ENCODE results near the gene IBA57. TPM values are rescaled to one million over a fixed set of nuclear protein-coding genes. Genes with fewer than 3 reads are reported as not detected.
"Not testable (repeated sequence)": the region's sequence is repeated elsewhere in the genome, so short reads cannot be mapped to it uniquely, and the experiment has no call there.

Gene IBA57
- polyA plus RNA-seq, 2 donors = 1.5 to 3.5 TPM

DNA sequence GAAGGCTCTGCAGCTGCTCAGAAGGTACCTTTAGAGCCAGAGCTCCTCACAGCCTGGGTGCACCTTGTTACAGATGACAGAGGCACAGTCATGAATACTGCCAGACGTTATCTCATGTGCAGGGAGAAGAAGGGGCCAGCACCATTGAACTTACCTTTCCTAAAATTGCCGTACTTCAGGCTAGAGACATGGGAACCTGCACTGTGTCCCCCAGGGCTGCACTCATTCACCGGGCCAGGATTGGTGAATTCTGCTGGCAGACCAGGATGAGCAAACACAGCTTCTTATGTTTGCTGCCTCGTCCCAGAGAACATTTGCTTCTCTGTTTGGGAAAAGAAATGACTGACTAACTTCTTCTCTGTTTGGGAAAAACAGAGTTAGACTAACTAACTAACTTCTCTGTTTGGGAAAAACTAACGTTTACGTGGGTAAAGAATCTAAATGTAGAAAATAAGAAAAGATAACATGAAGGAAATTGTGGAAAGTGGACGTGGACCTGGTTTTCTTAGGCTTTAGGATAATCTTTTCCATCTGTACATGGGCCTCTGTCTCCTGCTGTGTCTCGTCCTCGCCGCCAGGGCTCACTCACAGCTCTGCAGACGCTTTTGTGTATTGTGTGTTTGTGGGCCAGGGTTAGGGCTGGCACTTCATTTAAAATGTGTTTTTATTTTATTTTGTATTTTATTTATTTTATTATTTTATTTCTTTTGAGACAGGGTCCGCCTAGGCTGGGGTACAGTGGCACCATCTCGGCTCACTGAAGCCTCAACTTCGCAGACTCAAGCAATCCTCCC is 52.1 kb downstream of the IBA57 start:
- Histone ChIP-seq H3K9me3 (ENCODE audit: control insufficient read depth in 2 of 2, insufficient read depth in 1 of 2, low read depth in 1 of 2, low read length in 1 of 2) (no peaks in the 10 kb centered on the region), H3K36me3 (ENCODE audit: control insufficient read depth in 2 of 2, insufficient read depth in 2 of 2, low read length in 1 of 2) (peaks cover 0 to 8% of the 10 kb centered on the region in 2 donors), H3K27ac (ENCODE audit: low read depth in 2 of 2, low read length in 1 of 2) (no peak overlapping the region), H3K4me1 (ENCODE audit: control insufficient read depth in 2 of 2, insufficient read depth in 2 of 2, low read length in 1 of 2) (peaks cover under 1 to 6% of the 10 kb centered on the region in 2 donors), H3K27me3 (ENCODE audit: control insufficient read depth in 1 of 2, insufficient read depth in 2 of 2, low read length in 2 of 2) (no peaks in the 10 kb centered on the region), H3K4me3 (ENCODE audit: low read depth in 1 of 2, low read length in 2 of 2) (no peak overlapping the region)
- 85 to 86% methylated on average over 14 of the region's 14 CpGs for whole genome bisulfite sequencing, 2 donors

DNA sequence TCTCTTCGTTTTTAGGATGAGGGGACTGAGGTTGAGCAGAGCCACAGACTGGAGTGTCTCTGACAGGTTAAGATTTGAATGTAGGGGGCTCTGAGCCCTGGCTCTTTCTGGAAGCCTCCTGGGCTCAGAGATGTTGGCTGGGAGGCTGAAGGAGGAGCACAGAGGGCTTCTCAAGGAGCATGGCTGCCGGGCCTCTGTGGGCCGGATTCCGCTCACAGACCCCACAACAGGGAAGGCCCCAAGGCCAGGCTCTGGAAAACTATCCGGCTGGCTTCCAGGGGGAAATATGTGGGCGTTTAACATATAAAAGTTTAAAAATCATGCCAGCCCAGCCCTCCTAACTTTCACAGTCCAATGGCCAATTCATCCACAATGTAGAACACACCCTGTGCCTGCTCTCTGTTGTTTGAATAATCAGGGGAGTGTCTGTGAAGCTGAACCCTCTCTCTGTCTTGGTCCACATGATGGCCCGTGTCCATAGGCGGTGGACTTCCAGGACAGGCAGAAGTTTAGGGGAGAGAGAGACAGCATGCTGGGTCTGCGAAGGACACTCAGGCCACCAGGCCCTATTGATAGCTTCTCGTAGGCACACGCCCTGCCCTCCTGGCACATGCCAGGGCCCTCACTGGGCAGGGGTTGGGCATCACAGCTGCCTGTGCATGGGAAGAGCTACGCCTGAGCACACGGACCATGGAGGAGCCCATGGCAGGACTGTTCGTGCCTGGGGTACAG is 53.1 kb downstream of the IBA57 start:
- peaks cover 0 to 6% of the 10 kb centered on the region in 2 donors for H3K4me1 ChIP-seq (ENCODE audit: control insufficient read depth in 2 of 2, insufficient read depth in 2 of 2, low read length in 1 of 2)
- H3K9me3 ChIP-seq (ENCODE audit: control insufficient read depth in 2 of 2, insufficient read depth in 1 of 2, low read depth in 1 of 2, low read length in 1 of 2) = no peaks in the 10 kb centered on the region
- H3K4me3 ChIP-seq (ENCODE audit: low read depth in 1 of 2, low read length in 2 of 2) = no peak overlapping the region
- 87% methylated on average over 14 of the region's 14 CpGs for WGBS, 2 donors
- H3K27ac ChIP-seq (ENCODE audit: low read depth in 2 of 2, low read length in 1 of 2) = no peak overlapping the region
- H3K27me3 ChIP-seq (ENCODE audit: control insufficient read depth in 1 of 2, insufficient read depth in 2 of 2, low read length in 2 of 2) = no peaks in the 10 kb centered on the region
- H3K36me3 ChIP-seq (ENCODE audit: control insufficient read depth in 2 of 2, insufficient read depth in 2 of 2, low read length in 1 of 2) = peaks cover 0 to 8% of the 10 kb centered on the region in 2 donors

DNA sequence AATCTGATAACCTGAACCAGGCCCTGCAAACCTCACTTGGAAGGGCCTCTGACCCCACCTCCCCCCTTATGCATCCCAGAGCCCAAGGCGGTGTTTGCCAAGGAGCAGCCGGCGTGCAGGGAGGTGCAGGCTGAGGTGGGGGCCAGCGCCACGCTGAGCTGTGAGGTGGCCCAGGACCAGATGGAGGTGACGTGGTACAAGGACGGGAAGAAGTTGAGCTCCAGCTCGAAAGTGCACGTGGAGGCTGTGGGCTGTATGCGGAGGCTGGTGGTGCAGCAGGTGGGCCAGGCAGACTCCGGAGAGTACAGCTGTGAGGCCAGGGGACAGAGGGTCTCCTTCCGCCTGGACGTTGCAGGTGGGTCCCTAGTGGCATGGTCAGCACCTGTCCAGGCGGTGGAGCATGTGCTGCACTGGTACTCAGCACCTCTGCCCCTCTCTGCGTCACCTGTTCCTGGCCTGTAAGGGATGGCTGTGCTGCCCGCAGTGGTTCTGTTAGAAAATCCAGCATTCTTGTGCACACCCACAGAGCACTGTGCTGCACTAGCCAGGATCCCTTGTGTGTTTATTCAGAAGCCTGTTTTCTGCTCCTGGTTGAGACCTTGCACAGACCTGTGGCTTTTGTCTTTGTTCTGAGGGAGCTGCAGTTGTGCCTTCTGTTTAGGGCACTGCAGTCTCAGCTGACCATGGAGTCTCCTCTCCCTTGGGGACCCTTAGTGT is 53.8 kb downstream of the IBA57 start:
- Histone ChIP-seq H3K27ac (ENCODE audit: low read depth in 2 of 2, low read length in 1 of 2) (no peak overlapping the region), H3K4me3 (ENCODE audit: low read depth in 1 of 2, low read length in 2 of 2) (no peak overlapping the region), H3K9me3 (ENCODE audit: control insufficient read depth in 2 of 2, insufficient read depth in 1 of 2, low read depth in 1 of 2, low read length in 1 of 2) (peaks cover 3 to 5% of the 10 kb centered on the region in 2 donors), H3K36me3 (ENCODE audit: control insufficient read depth in 2 of 2, insufficient read depth in 2 of 2, low read length in 1 of 2) (peaks cover 0 to 12% of the 10 kb centered on the region in 2 donors), H3K4me1 (ENCODE audit: control insufficient read depth in 2 of 2, insufficient read depth in 2 of 2, low read length in 1 of 2) (peaks cover 0 to under 1% of the 10 kb centered on the region in 2 donors), H3K27me3 (ENCODE audit: control insufficient read depth in 1 of 2, insufficient read depth in 2 of 2, low read length in 2 of 2) (no peaks in the 10 kb centered on the region)
- WGBS, 2 donors = 91 to 95% methylated on average over 16 of the region's 16 CpGs

DNA sequence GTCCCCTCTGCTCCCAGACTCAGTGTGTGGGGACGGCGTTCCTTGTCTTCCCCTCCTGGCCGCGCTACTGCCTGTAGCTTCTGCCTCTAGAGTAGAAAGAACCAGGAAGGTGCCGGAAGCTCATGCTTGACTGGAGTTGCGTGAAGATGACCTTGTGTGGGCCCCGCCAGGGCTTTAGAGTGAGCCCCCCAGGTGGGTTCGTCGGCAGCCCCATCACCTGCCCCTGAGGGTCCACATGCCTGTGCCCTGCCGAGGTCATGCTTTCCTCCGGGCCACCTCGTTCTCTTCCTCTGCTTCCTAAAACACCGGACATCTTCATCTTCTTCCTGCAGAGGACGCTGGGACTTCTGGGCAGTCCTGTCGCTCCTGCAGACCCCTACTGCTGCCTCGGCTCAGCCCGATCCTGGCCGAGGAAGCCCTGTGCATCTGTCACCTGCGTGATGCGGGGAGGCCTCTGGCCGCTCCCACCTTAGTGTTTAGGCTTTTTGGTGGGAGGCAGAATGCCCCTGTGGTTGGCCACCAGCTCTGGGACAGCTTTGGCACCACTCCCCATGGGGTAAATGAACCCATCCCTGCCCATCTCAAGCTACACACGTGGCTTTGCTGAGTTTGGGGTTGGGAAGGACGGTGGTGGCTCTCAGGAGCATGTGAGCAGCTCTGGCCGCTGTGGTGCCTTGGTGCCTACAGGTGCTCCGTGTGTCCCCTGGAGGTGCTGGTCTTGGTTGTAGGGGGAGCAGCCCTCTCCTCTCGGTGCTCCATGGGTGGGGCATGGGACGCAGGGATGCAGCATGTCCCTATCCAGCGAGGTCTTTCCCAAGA is 54.6 kb downstream of the IBA57 start:
- 93% methylated on average over 28 of the region's 28 CpGs for WGBS, 2 donors
- Histone ChIP-seq H3K27me3 (ENCODE audit: control insufficient read depth in 1 of 2, insufficient read depth in 2 of 2, low read length in 2 of 2) (no peaks in the 10 kb centered on the region), H3K36me3 (ENCODE audit: control insufficient read depth in 2 of 2, insufficient read depth in 2 of 2, low read length in 1 of 2) (peaks cover 0 to 17% of the 10 kb centered on the region in 2 donors), H3K4me1 (ENCODE audit: control insufficient read depth in 2 of 2, insufficient read depth in 2 of 2, low read length in 1 of 2) (no peaks in the 10 kb centered on the region), H3K9me3 (ENCODE audit: control insufficient read depth in 2 of 2, insufficient read depth in 1 of 2, low read depth in 1 of 2, low read length in 1 of 2) (peaks cover 8 to 13% of the 10 kb centered on the region in 2 donors), H3K4me3 (ENCODE audit: low read depth in 1 of 2, low read length in 2 of 2) (no peak overlapping the region), H3K27ac (ENCODE audit: low read depth in 2 of 2, low read length in 1 of 2) (no peak overlapping the region)

DNA sequence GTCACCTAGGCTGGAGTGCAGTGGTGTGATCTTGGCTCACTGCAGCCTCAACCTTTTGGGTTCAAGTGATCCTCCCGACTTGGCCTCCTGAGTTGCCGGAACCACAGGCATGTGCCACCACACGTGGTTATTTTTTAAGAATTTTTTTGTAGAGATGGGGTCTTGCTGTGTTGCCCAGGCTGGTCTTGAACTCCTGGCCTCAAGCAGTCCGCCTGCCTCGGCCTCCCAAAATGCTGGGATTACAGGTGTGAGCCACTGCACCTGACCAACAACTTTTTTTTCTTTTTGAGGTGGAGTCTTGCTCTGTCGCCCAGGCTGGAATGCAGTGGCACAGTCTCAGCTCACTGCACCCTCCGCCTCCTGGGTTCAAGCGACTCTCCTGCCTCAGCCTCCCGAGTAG is 55.5 kb downstream of the IBA57 start:
- not testable (repeated sequence) for H3K4me1 ChIP-seq (ENCODE audit: control insufficient read depth in 2 of 2, insufficient read depth in 2 of 2, low read length in 1 of 2); H3K4me3 ChIP-seq (ENCODE audit: low read depth in 1 of 2, low read length in 2 of 2); H3K27me3 ChIP-seq (ENCODE audit: control insufficient read depth in 1 of 2, insufficient read depth in 2 of 2, low read length in 2 of 2); H3K27ac ChIP-seq (ENCODE audit: low read depth in 2 of 2, low read length in 1 of 2)
- Histone ChIP-seq H3K9me3 (ENCODE audit: control insufficient read depth in 2 of 2, insufficient read depth in 1 of 2, low read depth in 1 of 2, low read length in 1 of 2) (peaks cover 8 to 13% of the 10 kb centered on the region in 2 donors), H3K36me3 (ENCODE audit: control insufficient read depth in 2 of 2, insufficient read depth in 2 of 2, low read length in 1 of 2) (peaks cover 0 to 17% of the 10 kb centered on the region in 2 donors)
- 93 to 94% methylated on average over 9 of the region's 9 CpGs for WGBS, 2 donors

DNA sequence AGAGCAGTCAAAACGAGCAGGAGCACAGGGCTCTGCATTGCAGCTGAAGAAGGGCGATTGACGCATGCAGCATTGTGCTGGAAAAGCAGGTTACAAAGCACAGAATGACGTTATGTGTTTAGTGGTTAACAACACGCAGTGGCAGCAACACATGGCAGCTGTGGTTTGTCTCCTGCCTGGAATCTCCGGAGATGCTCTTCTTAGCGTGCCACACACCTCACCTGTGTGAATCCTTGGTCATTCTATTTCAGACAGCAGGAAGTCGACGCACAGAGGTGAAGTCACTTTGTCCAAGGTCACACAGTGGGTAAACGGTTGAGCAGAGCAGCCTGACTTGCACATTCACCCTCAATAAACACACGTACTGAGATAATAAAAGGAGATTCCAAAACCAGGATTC is 56.9 kb downstream of the IBA57 start:
- no peaks in the 10 kb centered on the region for H3K4me1 ChIP-seq (ENCODE audit: control insufficient read depth in 2 of 2, insufficient read depth in 2 of 2, low read length in 1 of 2)
- peaks cover 0 to 19% of the 10 kb centered on the region in 2 donors for H3K36me3 ChIP-seq (ENCODE audit: control insufficient read depth in 2 of 2, insufficient read depth in 2 of 2, low read length in 1 of 2)
- H3K27ac ChIP-seq (ENCODE audit: low read depth in 2 of 2, low read length in 1 of 2) = no peak overlapping the region
- H3K27me3 ChIP-seq (ENCODE audit: control insufficient read depth in 1 of 2, insufficient read depth in 2 of 2, low read length in 2 of 2) = no peaks in the 10 kb centered on the region
- peaks cover 8 to 13% of the 10 kb centered on the region in 2 donors for H3K9me3 ChIP-seq (ENCODE audit: control insufficient read depth in 2 of 2, insufficient read depth in 1 of 2, low read depth in 1 of 2, low read length in 1 of 2)
- 73 to 84% methylated on average over 11 of the region's 11 CpGs for WGBS, 2 donors
- no peak overlapping the region for H3K4me3 ChIP-seq (ENCODE audit: low read depth in 1 of 2, low read length in 2 of 2)

DNA sequence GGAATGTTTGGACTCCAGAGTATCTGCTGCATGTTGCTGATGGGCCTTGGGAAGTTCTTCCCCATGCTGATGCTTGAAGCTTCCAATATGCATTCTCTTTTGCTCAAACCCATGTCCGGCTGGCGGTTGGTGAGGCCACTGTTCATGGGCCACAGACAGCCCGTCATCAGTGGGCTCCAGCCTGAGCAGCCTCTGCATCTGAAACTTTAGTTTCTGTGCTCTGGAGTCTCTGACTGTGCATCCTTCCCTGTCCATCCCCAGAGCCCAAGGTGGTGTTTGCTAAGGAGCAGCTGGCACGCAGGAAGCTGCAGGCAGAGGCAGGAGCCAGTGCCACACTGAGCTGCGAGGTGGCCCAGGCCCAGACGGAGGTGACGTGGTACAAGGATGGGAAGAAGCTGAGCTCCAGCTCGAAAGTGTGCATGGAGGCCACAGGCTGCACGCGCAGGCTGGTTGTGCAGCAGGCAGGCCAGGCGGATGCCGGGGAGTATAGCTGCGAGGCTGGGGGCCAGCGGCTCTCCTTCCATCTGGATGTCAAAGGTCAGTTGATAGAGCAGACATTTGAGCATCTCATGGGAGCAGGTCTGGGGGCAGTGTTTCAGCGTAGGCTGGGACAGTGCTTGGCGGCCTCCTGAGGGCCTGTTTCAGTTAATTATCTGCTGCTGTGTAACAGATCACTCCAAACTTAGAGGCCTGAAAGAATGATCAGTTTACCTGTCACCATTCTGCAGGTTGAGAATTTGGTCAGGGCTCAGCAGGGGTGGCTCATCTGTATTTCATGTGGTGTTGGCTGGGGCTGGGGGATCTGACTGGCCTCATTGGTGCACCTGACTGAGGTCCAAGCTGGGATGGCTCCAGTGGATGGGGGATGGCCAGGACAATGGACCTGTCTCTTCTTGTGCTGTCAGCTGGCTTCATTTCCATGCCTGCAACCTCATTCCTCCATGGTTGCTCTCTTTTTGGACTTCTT is 58.9 kb downstream of the IBA57 start:
- Histone ChIP-seq H3K4me1 (ENCODE audit: control insufficient read depth in 2 of 2, insufficient read depth in 2 of 2, low read length in 1 of 2) (peaks cover 0 to 5% of the 10 kb centered on the region in 2 donors), H3K4me3 (ENCODE audit: low read depth in 1 of 2, low read length in 2 of 2) (no peak overlapping the region), H3K27me3 (ENCODE audit: control insufficient read depth in 1 of 2, insufficient read depth in 2 of 2, low read length in 2 of 2) (no peaks in the 10 kb centered on the region), H3K36me3 (ENCODE audit: control insufficient read depth in 2 of 2, insufficient read depth in 2 of 2, low read length in 1 of 2) (peaks cover 0 to 14% of the 10 kb centered on the region in 2 donors), H3K9me3 (ENCODE audit: control insufficient read depth in 2 of 2, insufficient read depth in 1 of 2, low read depth in 1 of 2, low read length in 1 of 2) (peaks cover 8 to 13% of the 10 kb centered on the region in 2 donors), H3K27ac (ENCODE audit: low read depth in 2 of 2, low read length in 1 of 2) (no peak overlapping the region)
- 93 to 95% methylated on average over 16 of the region's 16 CpGs for WGBS, 2 donors

DNA sequence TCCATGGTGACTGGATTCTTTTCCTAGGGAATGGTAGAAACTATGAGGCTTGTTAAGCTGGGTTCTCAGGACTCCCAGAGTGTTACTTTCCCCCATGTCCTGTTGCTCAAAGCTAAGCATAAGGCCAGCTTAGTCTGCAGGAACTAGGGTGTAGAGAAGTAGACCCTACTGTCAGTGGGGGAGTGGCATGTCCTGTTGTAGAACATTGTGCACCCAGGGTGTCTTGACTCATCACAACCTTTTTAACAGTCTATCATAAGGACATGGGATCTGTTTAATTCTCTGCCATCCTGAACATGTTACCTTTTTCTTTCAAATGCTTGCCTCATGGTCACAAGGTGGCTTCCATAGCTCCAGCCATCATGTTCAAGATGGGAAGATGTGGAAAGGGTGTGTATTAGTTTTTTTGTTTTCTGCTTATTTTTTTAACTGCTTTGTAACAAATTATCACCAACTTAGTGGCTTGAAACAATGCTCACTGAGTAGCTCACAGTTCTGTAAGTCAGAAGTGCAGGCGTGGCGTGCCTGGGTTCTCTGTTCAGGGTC is 59.6 kb downstream of the IBA57 start:
- peaks cover 0 to 5% of the 10 kb centered on the region in 2 donors for H3K4me1 ChIP-seq (ENCODE audit: control insufficient read depth in 2 of 2, insufficient read depth in 2 of 2, low read length in 1 of 2)
- H3K4me3 ChIP-seq (ENCODE audit: low read depth in 1 of 2, low read length in 2 of 2) = no peak overlapping the region
- 0 to 100% methylated on average over 2 of the region's 2 CpGs for WGBS, 2 donors
- peaks cover 8 to 13% of the 10 kb centered on the region in 2 donors for H3K9me3 ChIP-seq (ENCODE audit: control insufficient read depth in 2 of 2, insufficient read depth in 1 of 2, low read depth in 1 of 2, low read length in 1 of 2)
- no peak overlapping the region for H3K27ac ChIP-seq (ENCODE audit: low read depth in 2 of 2, low read length in 1 of 2)
- H3K36me3 ChIP-seq (ENCODE audit: control insufficient read depth in 2 of 2, insufficient read depth in 2 of 2, low read length in 1 of 2) = peaks cover 0 to 14% of the 10 kb centered on the region in 2 donors
- no peaks in the 10 kb centered on the region for H3K27me3 ChIP-seq (ENCODE audit: control insufficient read depth in 1 of 2, insufficient read depth in 2 of 2, low read length in 2 of 2)
